Activated T-helper 2 cell treated with anti-CD3 and anti-CD28 coated beads, Interferon-gamma antibody, Interleukin-2, Interleukin-4, amounts not matched to agents 10 μg/mL and 5 μg/mL and 100 μg/mL, durations not matched to agents 14 hours and 24 hours and 36 hours (primary cell): Measurements from ENCODE around the gene HEXD. TPM values are rescaled to one million over a fixed set of nuclear protein-coding genes. Genes with fewer than 3 reads are reported as not detected.

Experiments used
- DNase-seq: peaks from one replicate; pipeline ENCODE4 v3.0.0; 2021; ENCODE audit warnings: low spot score
- H3K27ac Mint-ChIP-seq: one replicate; pipeline ENCODE4 v1.8.0; 2021; ENCODE audit warnings: mixed read lengths
- H3K27me3 Mint-ChIP-seq: one replicate; pipeline ENCODE4 v1.8.0; 2021; ENCODE audit warnings: low read depth, mixed read lengths
- H3K36me3 Mint-ChIP-seq: one replicate; pipeline ENCODE4 v1.8.0; 2021; ENCODE audit warnings: low read depth, mixed read lengths
- H3K4me1 Mint-ChIP-seq: one replicate; pipeline ENCODE4 v1.8.0; 2021; ENCODE audit warnings: low read depth, mixed read lengths
- H3K4me3 Mint-ChIP-seq: one replicate; pipeline ENCODE4 v1.8.0; 2021; ENCODE audit warnings: low read depth, mild to moderate bottlenecking, moderate library complexity, mixed read lengths
- H3K9me3 Mint-ChIP-seq: one replicate; pipeline ENCODE4 v1.8.0; 2021; ENCODE audit warnings: mixed read lengths
- intact Hi-C: fragments of 100-400 bp; cut with micrococcal nuclease; formaldehyde crosslinking; loops from one replicate; pipeline ENCODE4 v1.15.1; 2023
- total RNA-seq: library from RNA; stranded (reverse); gene quantifications from 2 replicates; pipeline ENCODE4 v1.2.3, GENCODE V29; 2022

Gene HEXD
- total RNA-seq, 1 donor from 2014 or later, result 36.7 TPM

- H3K4me1 Mint-ChIP-seq, result peaks cover 6% of the 10 kb centered on the region
- H3K9me3 Mint-ChIP-seq, result no peaks in the 10 kb centered on the region
- H3K4me3 Mint-ChIP-seq, result no peak overlapping the region
- peaks cover 8% of the 10 kb centered on the region for H3K36me3 Mint-ChIP-seq
- no peak for DNase-seq
- H3K27me3 Mint-ChIP-seq, result no peaks in the 10 kb centered on the region
- H3K27ac Mint-ChIP-seq, result no peak overlapping the region
- intact Hi-C loops, result no loop called here
These were observed 19.1 kb downstream of the HEXD start for GRCh38 chr17:82437325-82437668.

GRCh38 chr17:82438401-82439193, 20.4 kb downstream of the HEXD start:
- intact Hi-C loops, result no loop called here
- Mint-ChIP-seq H3K4me1 (peaks cover 6% of the 10 kb centered on the region), H3K4me3 (no peak overlapping the region), H3K27ac (no peak overlapping the region), H3K9me3 (no peaks in the 10 kb centered on the region), H3K36me3 (peaks cover 17% of the 10 kb centered on the region), H3K27me3 (no peaks in the 10 kb centered on the region)
- DNase-seq, result no peak

GRCh38 chr17:82439194-82439828, 21.2 kb downstream of the HEXD start:
- H3K27ac Mint-ChIP-seq, result no peak overlapping the region
- no peaks in the 10 kb centered on the region for H3K9me3 Mint-ChIP-seq
- no peak overlapping the region for H3K4me3 Mint-ChIP-seq
- peaks cover 2% of the 10 kb centered on the region for H3K4me1 Mint-ChIP-seq
- intact Hi-C loops, result no loop called here
- H3K27me3 Mint-ChIP-seq, result no peaks in the 10 kb centered on the region
- H3K36me3 Mint-ChIP-seq, result peaks cover 15% of the 10 kb centered on the region
- no peak for DNase-seq

- no peak overlapping the region for H3K27ac Mint-ChIP-seq
- no peaks in the 10 kb centered on the region for H3K27me3 Mint-ChIP-seq
- no peak overlapping the region for H3K4me3 Mint-ChIP-seq
- H3K4me1 Mint-ChIP-seq, result no peaks in the 10 kb centered on the region
- H3K9me3 Mint-ChIP-seq, result no peaks in the 10 kb centered on the region
- peaks cover 15% of the 10 kb centered on the region for H3K36me3 Mint-ChIP-seq
- intact Hi-C loops, result no loop called here
- no peak for DNase-seq
These were observed 21.8 kb downstream of the HEXD start for GRCh38 chr17:82439829-82440365.

- Mint-ChIP-seq H3K27ac (no peak overlapping the region), H3K9me3 (no peaks in the 10 kb centered on the region), H3K27me3 (no peaks in the 10 kb centered on the region), H3K4me1 (no peaks in the 10 kb centered on the region), H3K4me3 (no peak overlapping the region), H3K36me3 (peaks cover 15% of the 10 kb centered on the region)
- DNase-seq, result no peak
- intact Hi-C loops, result no loop called here
These were observed 22.4 kb downstream of the HEXD start for GRCh38 chr17:82440469-82440981.

GRCh38 chr17:82440991-82441627, 23.0 kb downstream of the HEXD start:
- no peaks in the 10 kb centered on the region for H3K9me3 Mint-ChIP-seq
- no peak overlapping the region for H3K27ac Mint-ChIP-seq
- H3K36me3 Mint-ChIP-seq, result peaks cover 19% of the 10 kb centered on the region
- no peaks in the 10 kb centered on the region for H3K4me1 Mint-ChIP-seq
- no peak overlapping the region for H3K4me3 Mint-ChIP-seq
- no peaks in the 10 kb centered on the region for H3K27me3 Mint-ChIP-seq
- no peak for DNase-seq
- intact Hi-C loops, result no loop called here

- Mint-ChIP-seq H3K9me3 (no peaks in the 10 kb centered on the region), H3K27ac (no peak overlapping the region), H3K27me3 (no peaks in the 10 kb centered on the region), H3K36me3 (peaks cover 25% of the 10 kb centered on the region), H3K4me3 (no peak overlapping the region), H3K4me1 (no peaks in the 10 kb centered on the region)
- intact Hi-C loops, result no loop called here
- DNase-seq, result no peak
These were observed 23.7 kb downstream of the HEXD start for GRCh38 chr17:82441691-82442487.

GRCh38 chr17:82442643-82443464, 24.7 kb downstream of the HEXD start:
- DNase-seq, result no peak
- Mint-ChIP-seq H3K27ac (no peak overlapping the region), H3K9me3 (no peaks in the 10 kb centered on the region), H3K4me1 (peaks cover 3% of the 10 kb centered on the region), H3K36me3 (peaks cover 34% of the 10 kb centered on the region), H3K4me3 (no peak overlapping the region), H3K27me3 (no peaks in the 10 kb centered on the region)
- intact Hi-C loops, result no loop called here

GRCh38 chr17:82443465-82444283, 25.5 kb downstream of the HEXD start:
- Mint-ChIP-seq H3K9me3 (no peaks in the 10 kb centered on the region), H3K27me3 (no peaks in the 10 kb centered on the region), H3K27ac (no peak overlapping the region), H3K36me3 (peaks cover 35% of the 10 kb centered on the region), H3K4me3 (no peak overlapping the region), H3K4me1 (peaks cover 3% of the 10 kb centered on the region)
- intact Hi-C loops, result no loop called here
- DNase-seq, result no peak

GRCh38 chr17:82444284-82444893, 26.2 kb downstream of the HEXD start:
- no peaks in the 10 kb centered on the region for H3K9me3 Mint-ChIP-seq
- H3K36me3 Mint-ChIP-seq, result peaks cover 42% of the 10 kb centered on the region
- H3K4me3 Mint-ChIP-seq, result no peak overlapping the region
- H3K27me3 Mint-ChIP-seq, result no peaks in the 10 kb centered on the region
- peaks cover 4% of the 10 kb centered on the region for H3K4me1 Mint-ChIP-seq
- no peak overlapping the region for H3K27ac Mint-ChIP-seq
- DNase-seq, result no peak
- intact Hi-C loops, result no loop called here

- H3K4me3 Mint-ChIP-seq, result no peak overlapping the region
- H3K36me3 Mint-ChIP-seq, result peaks cover 47% of the 10 kb centered on the region
- no peaks in the 10 kb centered on the region for H3K27me3 Mint-ChIP-seq
- intact Hi-C loops, result no loop called here
- H3K4me1 Mint-ChIP-seq, result peaks cover 6% of the 10 kb centered on the region
- DNase-seq, result no peak
- no peak overlapping the region for H3K27ac Mint-ChIP-seq
- H3K9me3 Mint-ChIP-seq, result no peaks in the 10 kb centered on the region
These were observed 26.9 kb downstream of the HEXD start for GRCh38 chr17:82444941-82445521.
